ENCODE measurements around the gene RIMBP2. TPM values are rescaled to one million over a fixed set of nuclear protein-coding genes. Genes with fewer than 3 reads are reported as not detected.

The RIMBP2 gene
- total RNA-seq, 1 donor from 2014 or later = 0.09 TPM

GRCh38 chr12:130427381-130427887 lies 288.7 kb downstream of the RIMBP2 start:
- Histone ChIP-seq H3K4me3 (no peak overlapping the region), H3K36me3 (no peaks in the 10 kb centered on the region), H3K27ac (no peak overlapping the region), H3K9me3 (no peaks in the 10 kb centered on the region), H3K4me1 (no peaks in the 10 kb centered on the region), H3K27me3 (no peaks in the 10 kb centered on the region)
- ATAC-seq (no peak), DNase-seq (peak; percentile 13)
- TF ChIP-seq CTCF (IDR thresholded peaks at IDR 0.05) = no peak
- intact Hi-C loops (cut with DNase I) = no loop called here

GRCh38 chr12:130425698-130426245 lies 290.3 kb downstream of the RIMBP2 start:
- DNase-seq (no peak), ATAC-seq (no peak)
- H3K9me3 ChIP-seq = no peaks in the 10 kb centered on the region
- H3K4me1 ChIP-seq = no peaks in the 10 kb centered on the region
- no peaks in the 10 kb centered on the region for H3K36me3 ChIP-seq
- no peak for TF ChIP-seq CTCF (IDR thresholded peaks at IDR 0.05)
- intact Hi-C loops (cut with DNase I) = no loop called here
- no peak overlapping the region for H3K4me3 ChIP-seq
- H3K27me3 ChIP-seq = no peaks in the 10 kb centered on the region
- H3K27ac ChIP-seq = no peak overlapping the region

- no peaks in the 10 kb centered on the region for H3K36me3 ChIP-seq
- no peak overlapping the region for H3K4me3 ChIP-seq
- no peak for TF ChIP-seq CTCF (IDR thresholded peaks at IDR 0.05)
- no peaks in the 10 kb centered on the region for H3K4me1 ChIP-seq
- DNase-seq = no peak
- ATAC-seq = no peak
- no peaks in the 10 kb centered on the region for H3K9me3 ChIP-seq
- intact Hi-C loops (cut with DNase I) = no loop called here
- H3K27ac ChIP-seq = no peak overlapping the region
- H3K27me3 ChIP-seq = no peaks in the 10 kb centered on the region
These were observed 291.0 kb downstream of the RIMBP2 start for GRCh38 chr12:130424858-130425697.

- TF ChIP-seq CTCF (IDR thresholded peaks at IDR 0.05) = no peak
- H3K27ac ChIP-seq = no peak overlapping the region
- H3K36me3 ChIP-seq = no peaks in the 10 kb centered on the region
- no peak for DNase-seq
- no peaks in the 10 kb centered on the region for H3K9me3 ChIP-seq
- no peaks in the 10 kb centered on the region for H3K4me1 ChIP-seq
- no peaks in the 10 kb centered on the region for H3K27me3 ChIP-seq
- intact Hi-C loops (cut with DNase I) = no loop called here
- H3K4me3 ChIP-seq = no peak overlapping the region
- ATAC-seq = peak; percentile 8
These were observed 291.9 kb downstream of the RIMBP2 start for GRCh38 chr12:130423991-130424857.

- intact Hi-C loops (cut with DNase I) = no loop called here
- Histone ChIP-seq H3K27ac (no peak overlapping the region), H3K9me3 (no peaks in the 10 kb centered on the region), H3K4me1 (no peaks in the 10 kb centered on the region), H3K27me3 (no peaks in the 10 kb centered on the region), H3K4me3 (no peak overlapping the region), H3K36me3 (no peaks in the 10 kb centered on the region)
- DNase-seq = no peak
- no peak for TF ChIP-seq CTCF (IDR thresholded peaks at IDR 0.05)
- no peak for ATAC-seq
These were observed 293.0 kb downstream of the RIMBP2 start for GRCh38 chr12:130423136-130423535.
